ENCODE results near the gene POR. TPM values are rescaled to one million over a fixed set of nuclear protein-coding genes. Genes with fewer than 3 reads are reported as not detected.

The POR gene
- total RNA-seq, 1 donor from 2014 or later: 88.6 TPM

DNA sequence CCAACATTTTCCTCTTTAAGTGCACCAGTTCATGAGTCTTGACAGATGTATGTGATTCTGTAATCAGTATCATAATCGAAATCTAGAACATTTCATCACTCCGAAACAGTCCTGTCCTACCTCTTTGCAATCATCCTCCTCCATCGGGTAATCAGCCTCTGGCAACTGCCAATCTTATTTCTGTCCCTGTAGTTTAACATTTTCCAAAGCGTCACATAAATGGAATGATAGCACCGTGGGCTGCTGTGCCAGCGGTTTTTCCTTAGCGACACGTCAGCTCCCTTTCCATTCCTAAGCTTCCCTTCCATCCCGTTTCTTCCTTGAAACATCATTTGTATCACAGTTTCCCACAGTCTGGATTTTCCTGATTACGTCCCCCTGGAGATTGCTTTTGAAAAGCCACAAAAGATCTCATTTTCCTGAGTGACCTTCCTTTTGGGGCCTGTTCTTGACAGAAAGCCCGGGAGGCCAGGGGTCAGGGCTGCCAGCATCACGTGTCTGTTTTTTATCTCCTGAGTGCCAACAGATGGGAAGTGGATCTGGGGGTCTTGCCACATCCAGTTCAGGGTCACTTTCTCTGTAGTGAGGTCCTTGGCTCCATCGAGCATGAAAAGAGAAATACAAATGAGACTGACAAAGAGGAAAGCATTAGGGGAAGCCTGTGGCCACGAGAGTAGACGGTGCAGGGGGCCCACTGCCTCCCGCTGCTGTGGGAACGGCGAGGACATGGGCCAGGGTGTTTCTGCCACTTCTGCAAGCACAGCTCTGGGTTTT is 47.8 kb downstream of the POR start:
- Mint-ChIP-seq H3K36me3 (peaks cover 22% of the 10 kb centered on the region), H3K4me1 (peaks cover 12% of the 10 kb centered on the region), H3K9me3 (no peaks in the 10 kb centered on the region), H3K27me3 (ENCODE audit: low read depth) (no peaks in the 10 kb centered on the region), H3K27ac (peak overlapping the region; percentile 3), H3K4me3 (no peak overlapping the region)
- DNase-seq (ENCODE audit: low spot score in 2 of 2, unreplicated experiment in 2 of 2): no peak
- TF ChIP-seq, protein P1, sequence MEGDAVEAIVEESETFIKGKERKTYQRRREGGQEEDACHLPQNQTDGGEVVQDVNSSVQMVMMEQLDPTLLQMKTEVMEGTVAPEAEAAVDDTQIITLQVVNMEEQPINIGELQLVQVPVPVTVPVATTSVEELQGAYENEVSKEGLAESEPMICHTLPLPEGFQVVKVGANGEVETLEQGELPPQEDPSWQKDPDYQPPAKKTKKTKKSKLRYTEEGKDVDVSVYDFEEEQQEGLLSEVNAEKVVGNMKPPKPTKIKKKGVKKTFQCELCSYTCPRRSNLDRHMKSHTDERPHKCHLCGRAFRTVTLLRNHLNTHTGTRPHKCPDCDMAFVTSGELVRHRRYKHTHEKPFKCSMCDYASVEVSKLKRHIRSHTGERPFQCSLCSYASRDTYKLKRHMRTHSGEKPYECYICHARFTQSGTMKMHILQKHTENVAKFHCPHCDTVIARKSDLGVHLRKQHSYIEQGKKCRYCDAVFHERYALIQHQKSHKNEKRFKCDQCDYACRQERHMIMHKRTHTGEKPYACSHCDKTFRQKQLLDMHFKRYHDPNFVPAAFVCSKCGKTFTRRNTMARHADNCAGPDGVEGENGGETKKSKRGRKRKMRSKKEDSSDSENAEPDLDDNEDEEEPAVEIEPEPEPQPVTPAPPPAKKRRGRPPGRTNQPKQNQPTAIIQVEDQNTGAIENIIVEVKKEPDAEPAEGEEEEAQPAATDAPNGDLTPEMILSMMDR (IDR thresholded peaks at IDR 0.05; ENCODE audit: unreplicated experiment): no peak

DNA sequence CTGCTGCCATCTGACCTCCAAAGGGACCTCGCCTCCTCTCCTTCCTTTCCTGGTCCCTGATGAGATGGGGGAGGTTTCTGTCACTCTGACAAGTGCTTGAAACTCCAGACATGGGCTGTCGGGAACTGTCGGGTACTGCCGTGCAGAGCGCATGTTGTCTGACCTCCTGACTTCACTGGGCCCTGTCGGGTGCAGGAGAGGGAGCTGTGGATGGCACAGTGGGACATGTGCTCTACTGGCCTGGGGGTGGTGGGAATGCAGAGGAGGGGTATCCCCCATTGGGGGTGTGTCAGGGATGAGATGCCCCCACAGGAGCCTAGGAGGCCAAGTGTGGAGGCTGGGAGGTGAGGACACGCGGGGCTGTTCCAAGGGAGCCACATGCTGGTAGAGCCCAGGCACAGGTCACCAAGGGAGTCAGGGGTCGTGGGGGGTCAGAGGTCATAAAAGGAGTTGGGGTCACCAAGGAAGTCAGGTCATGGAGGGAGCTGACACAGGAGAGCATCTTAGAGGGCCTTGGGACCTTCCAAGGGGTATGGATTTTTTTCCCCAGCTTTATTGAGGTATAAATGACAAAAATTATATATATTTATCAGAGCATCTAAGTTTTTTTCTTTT is 48.5 kb downstream of the POR start:
- peak overlapping the region; percentile 32 for H3K27ac Mint-ChIP-seq
- DNase-seq (ENCODE audit: low spot score in 2 of 2, unreplicated experiment in 2 of 2): no peak
- H3K27me3 Mint-ChIP-seq (ENCODE audit: low read depth): no peaks in the 10 kb centered on the region
- peaks cover 22% of the 10 kb centered on the region for H3K36me3 Mint-ChIP-seq
- peaks cover 12% of the 10 kb centered on the region for H3K4me1 Mint-ChIP-seq
- H3K4me3 Mint-ChIP-seq: no peak overlapping the region
- TF ChIP-seq, protein P1 (IDR thresholded peaks at IDR 0.05; ENCODE audit: unreplicated experiment): no peak
- no peaks in the 10 kb centered on the region for H3K9me3 Mint-ChIP-seq

DNA sequence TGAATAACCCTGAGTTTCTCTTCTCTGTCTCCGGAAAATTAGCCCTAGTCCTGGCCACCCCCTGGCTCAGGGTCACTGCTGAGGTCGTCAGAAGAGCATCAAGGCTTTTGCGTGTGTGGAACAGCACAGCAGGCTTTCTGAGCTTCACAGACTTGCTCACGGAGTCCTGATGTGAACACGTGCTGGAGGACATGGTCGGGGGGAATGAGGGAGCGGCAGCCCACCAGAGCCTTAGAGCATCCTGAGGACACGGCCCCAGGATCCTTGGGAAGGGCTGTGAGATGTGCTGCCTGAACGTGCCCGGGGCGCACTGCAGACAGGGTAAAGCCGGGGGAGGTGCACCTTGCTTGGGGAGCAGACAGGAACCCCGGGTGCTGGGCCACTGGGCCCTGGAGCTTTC is 50.7 kb downstream of the POR start:
- H3K4me1 Mint-ChIP-seq: peaks cover 11% of the 10 kb centered on the region
- H3K4me3 Mint-ChIP-seq: no peak overlapping the region
- H3K9me3 Mint-ChIP-seq: no peaks in the 10 kb centered on the region
- peaks cover 19% of the 10 kb centered on the region for H3K36me3 Mint-ChIP-seq
- no peak for DNase-seq (ENCODE audit: low spot score in 2 of 2, unreplicated experiment in 2 of 2)
- TF ChIP-seq, protein P1 (IDR thresholded peaks at IDR 0.05; ENCODE audit: unreplicated experiment): no peak
- H3K27ac Mint-ChIP-seq: no peak overlapping the region
- H3K27me3 Mint-ChIP-seq (ENCODE audit: low read depth): no peaks in the 10 kb centered on the region

DNA sequence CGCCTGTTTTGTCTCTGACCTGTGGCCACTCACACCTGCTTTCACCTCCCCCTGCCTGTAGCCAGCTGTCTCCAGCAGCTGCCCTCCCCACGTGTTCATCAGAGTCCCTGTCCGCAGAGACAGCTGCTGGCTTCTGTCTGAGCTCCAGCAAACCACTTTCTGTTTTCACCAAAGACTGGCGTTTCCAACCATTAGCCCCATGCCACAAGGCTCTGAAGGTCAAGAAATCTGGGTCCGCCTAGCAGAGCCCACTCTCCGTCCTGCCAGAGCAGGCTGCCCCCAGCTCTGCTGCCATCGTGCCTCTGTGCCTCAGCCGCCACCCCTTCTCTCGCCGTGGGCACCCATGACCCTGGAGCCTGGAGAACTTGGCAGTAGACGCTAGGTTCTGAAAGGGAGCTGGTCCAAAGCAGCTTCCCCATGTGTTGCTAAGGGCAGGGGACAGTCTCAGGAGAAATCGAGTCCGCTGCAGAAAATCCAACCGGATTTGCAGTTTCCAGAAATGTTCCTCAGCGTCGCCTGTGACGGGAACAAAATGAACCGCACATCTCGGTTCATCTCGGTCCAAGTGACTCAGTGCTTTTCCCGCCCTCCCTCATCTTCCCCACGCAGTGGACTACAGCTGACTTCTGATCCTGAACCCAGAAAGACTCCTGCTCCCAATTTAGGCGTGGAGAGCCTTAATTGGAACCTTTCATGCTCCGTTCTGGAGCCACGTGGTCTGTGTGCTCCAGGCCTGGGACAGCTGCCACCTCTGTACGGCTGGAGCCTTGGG is 51.4 kb downstream of the POR start:
- DNase-seq (ENCODE audit: low spot score in 2 of 2, unreplicated experiment in 2 of 2): no peak
- Mint-ChIP-seq H3K9me3 (no peaks in the 10 kb centered on the region), H3K27me3 (ENCODE audit: low read depth) (no peaks in the 10 kb centered on the region), H3K4me1 (peaks cover 11% of the 10 kb centered on the region), H3K27ac (no peak overlapping the region), H3K36me3 (peaks cover 18% of the 10 kb centered on the region), H3K4me3 (no peak overlapping the region)
- TF ChIP-seq, protein P1 (IDR thresholded peaks at IDR 0.05; ENCODE audit: unreplicated experiment): no peak

DNA sequence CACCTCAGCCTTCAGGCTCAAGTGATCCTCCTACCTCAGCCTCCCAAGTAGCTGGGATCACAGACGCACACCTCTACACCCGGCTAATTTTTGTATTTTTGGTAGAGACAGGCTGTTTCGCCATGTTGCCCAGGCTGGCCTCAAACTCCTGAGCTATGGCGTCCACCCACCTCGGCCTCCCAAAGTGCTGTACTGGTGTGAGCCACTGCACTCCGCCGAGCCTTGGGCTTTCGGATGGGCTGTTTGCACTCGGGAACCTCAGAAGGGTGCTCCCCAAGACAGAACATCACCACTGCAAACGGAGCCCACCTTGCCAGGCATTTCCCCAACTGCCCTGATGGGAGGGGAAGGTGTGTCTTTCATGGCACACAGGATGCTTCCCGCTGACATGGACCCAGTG is 52.1 kb downstream of the POR start:
- TF ChIP-seq, protein P1 (IDR thresholded peaks at IDR 0.05; ENCODE audit: unreplicated experiment): no peak
- H3K4me3 Mint-ChIP-seq: no peak overlapping the region
- H3K9me3 Mint-ChIP-seq: no peaks in the 10 kb centered on the region
- H3K4me1 Mint-ChIP-seq: peaks cover 17% of the 10 kb centered on the region
- peaks cover 18% of the 10 kb centered on the region for H3K36me3 Mint-ChIP-seq
- no peak for DNase-seq (ENCODE audit: low spot score in 2 of 2, unreplicated experiment in 2 of 2)
- no peaks in the 10 kb centered on the region for H3K27me3 Mint-ChIP-seq (ENCODE audit: low read depth)
- peak overlapping the region; percentile 77 for H3K27ac Mint-ChIP-seq

Measured in mesothelial cell of epicardium (in vitro differentiated cells).